ENCODE data around the gene MAPRE3.

- TF ChIP-seq ZFP30 (CRISPR knock-in tag; IDR thresholded peaks at IDR 0.05) (no peak), CSRNP3 (CRISPR knock-in tag; IDR thresholded peaks at IDR 0.05) (no peak), PATZ1 (CRISPR knock-in tag; IDR thresholded peaks at IDR 0.05; ENCODE audit: borderline replicate concordance) (no peak), SNAI2 (CRISPR knock-in tag; IDR thresholded peaks at IDR 0.05) (no peak), TOX (CRISPR knock-in tag; IDR thresholded peaks at IDR 0.05; ENCODE audit: borderline replicate concordance) (no peak), ARNTL (CRISPR knock-in tag; IDR thresholded peaks at IDR 0.05; ENCODE audit: borderline replicate concordance, low read depth) (no peak), RARB (CRISPR knock-in tag; IDR thresholded peaks at IDR 0.05) (no peak), ESRRG (CRISPR knock-in tag; IDR thresholded peaks at IDR 0.05) (no peak), ZNF565 (CRISPR knock-in tag; conservative IDR thresholded peaks at IDR 0.05; ENCODE audit: low read depth) (no peak), ZFP3 (CRISPR knock-in tag; IDR thresholded peaks at IDR 0.05) (no peak)
Observed at GRCh38 chr2:27027211-27027651, 56.8 kb downstream of the MAPRE3 start.

Measured in SK-N-SH treated with all-trans-retinoic acid at 6 μM for 48 hours (cell line).